ENCODE results near the gene THSD7B. TPM values are rescaled to one million over a fixed set of nuclear protein-coding genes. Genes with fewer than 3 reads are reported as not detected.

THSD7B gene
- total RNA-seq, 5 donors from 2014 or later (not counting 1 experiment from before 2014, with no cell fraction given): not detected

GRCh38 chr2:137444970-137445369 lies 679.6 kb downstream of the THSD7B start:
- no peak for ATAC-seq (replicated peaks in 1 of 4)
- Histone ChIP-seq H3K36me3 (ENCODE audit: control insufficient read depth in 2 of 2, extremely low read depth in 1 of 2, insufficient read depth in 1 of 2, low read length in 1 of 2) (no peaks in the 10 kb centered on the region), H3K4me1 (ENCODE audit: control insufficient read depth in 1 of 2, extremely low read depth in 1 of 2, insufficient read depth in 2 of 2, low read length in 2 of 2) (no peaks in the 10 kb centered on the region), H3K4me3 (ENCODE audit: control insufficient read depth in 1 of 2, extremely low read depth in 1 of 2, low read length in 1 of 2) (no peak overlapping the region), H3K9me3 (no peaks in the 10 kb centered on the region), H3K27ac (ENCODE audit: low read length) (no peak overlapping the region), H3K27me3 (replicated peaks in 1 of 2; ENCODE audit: control insufficient read depth in 2 of 2, extremely low read depth in 1 of 2, insufficient read depth in 2 of 2, low read length in 1 of 2) (no peaks in the 10 kb centered on the region)
- POLR2A ChIA-PET: no interaction called here
- H3K9me3 Mint-ChIP-seq: peaks cover 0 to 17% (median 12%) of the 10 kb centered on the region in 3 donors
- DNase-seq: no peak
- H3K36me3 Mint-ChIP-seq: no peaks in the 10 kb centered on the region
- no peaks in the 10 kb centered on the region for H3K4me1 Mint-ChIP-seq
- H3K4me3 Mint-ChIP-seq: no peak overlapping the region
- whole genome bisulfite sequencing (ENCODE audit: insufficient coverage): no CpG with 5 or more reads among the region's 1 CpG
- H3K27ac Mint-ChIP-seq: no peak overlapping the region
- CTCF ChIA-PET: no interaction called here
- H3K27me3 Mint-ChIP-seq: no peaks in the 10 kb centered on the region

DNA sequence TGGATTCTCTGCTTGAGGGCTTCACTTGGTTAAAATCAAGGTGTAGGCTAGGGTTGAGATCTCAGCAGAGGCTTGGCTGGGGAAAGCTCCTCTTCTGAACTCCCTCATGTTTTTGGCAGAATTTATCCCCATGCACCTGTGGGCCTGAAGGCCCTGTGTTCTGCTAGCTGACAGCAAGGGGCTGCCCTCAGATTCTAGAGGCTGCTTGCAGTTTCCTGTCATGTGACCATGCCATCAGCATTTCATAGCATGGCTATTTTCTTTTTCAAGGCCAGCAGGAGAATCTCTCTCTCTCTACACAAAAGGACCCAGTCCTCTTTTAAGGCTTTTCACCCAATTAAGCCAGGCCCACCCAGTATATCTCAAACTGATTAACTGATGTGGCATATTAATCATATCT lies 684.1 kb downstream of the THSD7B start:
- no peaks in the 10 kb centered on the region for H3K27me3 Mint-ChIP-seq
- no peak overlapping the region for H3K27ac ChIP-seq (ENCODE audit: low read length)
- ATAC-seq (replicated peaks in 1 of 4): no peak
- no peak for DNase-seq
- no peaks in the 10 kb centered on the region for H3K36me3 ChIP-seq (ENCODE audit: control insufficient read depth in 2 of 2, extremely low read depth in 1 of 2, insufficient read depth in 1 of 2, low read length in 1 of 2)
- no peak overlapping the region for H3K4me3 ChIP-seq (ENCODE audit: control insufficient read depth in 1 of 2, extremely low read depth in 1 of 2, low read length in 1 of 2)
- no peaks in the 10 kb centered on the region for H3K4me1 ChIP-seq (ENCODE audit: control insufficient read depth in 1 of 2, extremely low read depth in 1 of 2, insufficient read depth in 2 of 2, low read length in 2 of 2)
- POLR2A ChIA-PET: interaction anchor here in 1 of 2 donors (0.6 kb wide), 1 partner anchor 548 kb away, joined by 3 read pairs; no protein-coding TSS in a partner anchor
- H3K4me1 Mint-ChIP-seq: no peaks in the 10 kb centered on the region
- H3K27ac Mint-ChIP-seq: no peak overlapping the region
- H3K9me3 ChIP-seq: no peaks in the 10 kb centered on the region
- H3K27me3 ChIP-seq (replicated peaks in 1 of 2; ENCODE audit: control insufficient read depth in 2 of 2, extremely low read depth in 1 of 2, insufficient read depth in 2 of 2, low read length in 1 of 2): no peaks in the 10 kb centered on the region
- CTCF ChIA-PET: no interaction called here
- H3K36me3 Mint-ChIP-seq: no peaks in the 10 kb centered on the region
- no peak overlapping the region for H3K4me3 Mint-ChIP-seq
- H3K9me3 Mint-ChIP-seq: peaks cover 0 to 17% (median 17%) of the 10 kb centered on the region in 3 donors

- ATAC-seq (replicated peaks in 1 of 4) (no peak), DNase-seq (no peak)
- H3K4me1 Mint-ChIP-seq: no peaks in the 10 kb centered on the region
- H3K36me3 ChIP-seq (ENCODE audit: control insufficient read depth in 2 of 2, extremely low read depth in 1 of 2, insufficient read depth in 1 of 2, low read length in 1 of 2): no peaks in the 10 kb centered on the region
- peaks cover 0 to 3% of the 10 kb centered on the region in 2 donors for H3K27me3 Mint-ChIP-seq
- H3K4me3 Mint-ChIP-seq: no peak overlapping the region
- WGBS (ENCODE audit: insufficient coverage): no CpG with 5 or more reads among the region's 2 CpGs
- POLR2A ChIA-PET: no interaction called here
- CTCF ChIA-PET: no interaction called here
- H3K27ac Mint-ChIP-seq: no peak overlapping the region
- H3K9me3 ChIP-seq: no peaks in the 10 kb centered on the region
- H3K4me1 ChIP-seq (ENCODE audit: control insufficient read depth in 1 of 2, extremely low read depth in 1 of 2, insufficient read depth in 2 of 2, low read length in 2 of 2): no peaks in the 10 kb centered on the region
- H3K36me3 Mint-ChIP-seq: no peaks in the 10 kb centered on the region
- H3K27ac ChIP-seq (ENCODE audit: low read length): no peak overlapping the region
- no peaks in the 10 kb centered on the region for H3K27me3 ChIP-seq (replicated peaks in 1 of 2; ENCODE audit: control insufficient read depth in 2 of 2, extremely low read depth in 1 of 2, insufficient read depth in 2 of 2, low read length in 1 of 2)
- no peak overlapping the region for H3K4me3 ChIP-seq (ENCODE audit: control insufficient read depth in 1 of 2, extremely low read depth in 1 of 2, low read length in 1 of 2)
- peaks cover 0 to 5% (median 5%) of the 10 kb centered on the region in 3 donors for H3K9me3 Mint-ChIP-seq
Observed at GRCh38 chr2:137454886-137455285, 689.5 kb downstream of the THSD7B start.

GRCh38 chr2:137467246-137467862 lies 702.0 kb downstream of the THSD7B start:
- POLR2A ChIA-PET: no interaction called here
- 30% methylated on average over 1 of the region's 3 CpGs for whole genome bisulfite sequencing (ENCODE audit: insufficient coverage)

GRCh38 chr2:137493261-137493660 lies 727.9 kb downstream of the THSD7B start:
- Mint-ChIP-seq H3K4me1 (no peaks in the 10 kb centered on the region), H3K27me3 (no peaks in the 10 kb centered on the region), H3K27ac (no peak overlapping the region), H3K36me3 (no peaks in the 10 kb centered on the region), H3K9me3 (peaks cover 6 to 7% (median 6%) of the 10 kb centered on the region in 3 donors), H3K4me3 (no peak overlapping the region)
- WGBS (ENCODE audit: insufficient coverage): no CpG with 5 or more reads among the region's 5 CpGs
- CTCF ChIA-PET: no interaction called here
- H3K27me3 ChIP-seq (replicated peaks in 1 of 2; ENCODE audit: control insufficient read depth in 2 of 2, extremely low read depth in 1 of 2, insufficient read depth in 2 of 2, low read length in 1 of 2): no peaks in the 10 kb centered on the region
- no peak for DNase-seq
- no peaks in the 10 kb centered on the region for H3K4me1 ChIP-seq (ENCODE audit: control insufficient read depth in 1 of 2, extremely low read depth in 1 of 2, insufficient read depth in 2 of 2, low read length in 2 of 2)
- H3K36me3 ChIP-seq (ENCODE audit: control insufficient read depth in 2 of 2, extremely low read depth in 1 of 2, insufficient read depth in 1 of 2, low read length in 1 of 2): no peaks in the 10 kb centered on the region
- no peak overlapping the region for H3K4me3 ChIP-seq (ENCODE audit: control insufficient read depth in 1 of 2, extremely low read depth in 1 of 2, low read length in 1 of 2)
- H3K27ac ChIP-seq (ENCODE audit: low read length): no peak overlapping the region
- H3K9me3 ChIP-seq: no peaks in the 10 kb centered on the region
- POLR2A ChIA-PET: no interaction called here
- no peak for ATAC-seq (replicated peaks in 1 of 4)

More at GRCh38 chr2:137467246-137467862, 702.0 kb downstream of the THSD7B start:
- Mint-ChIP-seq H3K9me3 (peaks cover 0 to 3% (median 2%) of the 10 kb centered on the region in 3 donors), H3K36me3 (no peaks in the 10 kb centered on the region), H3K27me3 (no peaks in the 10 kb centered on the region), H3K27ac (no peak overlapping the region), H3K4me1 (no peaks in the 10 kb centered on the region), H3K4me3 (no peak overlapping the region)
- DNase-seq (peak in 1 of 35 experiments; percentile 0), ATAC-seq (replicated peaks in 1 of 4) (no peak)
- Histone ChIP-seq H3K27me3 (replicated peaks in 1 of 2; ENCODE audit: control insufficient read depth in 2 of 2, extremely low read depth in 1 of 2, insufficient read depth in 2 of 2, low read length in 1 of 2) (no peaks in the 10 kb centered on the region), H3K4me1 (ENCODE audit: control insufficient read depth in 1 of 2, extremely low read depth in 1 of 2, insufficient read depth in 2 of 2, low read length in 2 of 2) (no peaks in the 10 kb centered on the region), H3K36me3 (ENCODE audit: control insufficient read depth in 2 of 2, extremely low read depth in 1 of 2, insufficient read depth in 1 of 2, low read length in 1 of 2) (no peaks in the 10 kb centered on the region), H3K9me3 (no peaks in the 10 kb centered on the region), H3K4me3 (ENCODE audit: control insufficient read depth in 1 of 2, extremely low read depth in 1 of 2, low read length in 1 of 2) (no peak overlapping the region), H3K27ac (ENCODE audit: low read length) (no peak overlapping the region)
- CTCF ChIA-PET: no interaction called here

DNA sequence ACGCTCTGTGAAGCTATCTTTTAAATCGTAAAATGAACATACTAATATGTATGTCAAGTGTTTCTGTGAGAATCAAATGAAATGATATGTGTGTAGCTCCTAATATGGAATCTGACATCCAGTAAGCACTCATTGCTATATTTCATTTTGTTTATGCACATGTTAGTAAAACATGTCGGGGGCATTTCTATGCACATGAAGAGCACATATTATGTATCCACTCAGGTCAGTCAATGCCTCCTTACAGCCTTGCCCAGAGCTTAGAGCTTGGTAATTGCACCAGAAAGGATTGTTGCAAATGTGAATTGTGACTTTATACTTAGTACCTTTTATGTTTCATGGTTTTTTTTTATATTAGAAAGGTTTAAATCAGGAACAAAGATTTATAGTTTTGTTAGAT lies 735.3 kb downstream of the THSD7B start:
- CTCF ChIA-PET: no interaction called here
- Mint-ChIP-seq H3K27ac (no peak overlapping the region), H3K4me3 (no peak overlapping the region), H3K4me1 (no peaks in the 10 kb centered on the region), H3K9me3 (peaks cover 5 to 14% (median 8%) of the 10 kb centered on the region in 3 donors), H3K27me3 (no peaks in the 10 kb centered on the region), H3K36me3 (no peaks in the 10 kb centered on the region)
- no peak for ATAC-seq (replicated peaks in 1 of 4)
- POLR2A ChIA-PET: no interaction called here
- H3K4me3 ChIP-seq (ENCODE audit: control insufficient read depth in 1 of 2, extremely low read depth in 1 of 2, low read length in 1 of 2): no peak overlapping the region
- H3K9me3 ChIP-seq: no peaks in the 10 kb centered on the region
- no peak overlapping the region for H3K27ac ChIP-seq (ENCODE audit: low read length)
- H3K4me1 ChIP-seq (ENCODE audit: control insufficient read depth in 1 of 2, extremely low read depth in 1 of 2, insufficient read depth in 2 of 2, low read length in 2 of 2): no peaks in the 10 kb centered on the region
- WGBS (ENCODE audit: insufficient coverage): no CpG with 5 or more reads among the region's 3 CpGs
- no peaks in the 10 kb centered on the region for H3K36me3 ChIP-seq (ENCODE audit: control insufficient read depth in 2 of 2, extremely low read depth in 1 of 2, insufficient read depth in 1 of 2, low read length in 1 of 2)
- DNase-seq: no peak
- no peaks in the 10 kb centered on the region for H3K27me3 ChIP-seq (replicated peaks in 1 of 2; ENCODE audit: control insufficient read depth in 2 of 2, extremely low read depth in 1 of 2, insufficient read depth in 2 of 2, low read length in 1 of 2)

DNA sequence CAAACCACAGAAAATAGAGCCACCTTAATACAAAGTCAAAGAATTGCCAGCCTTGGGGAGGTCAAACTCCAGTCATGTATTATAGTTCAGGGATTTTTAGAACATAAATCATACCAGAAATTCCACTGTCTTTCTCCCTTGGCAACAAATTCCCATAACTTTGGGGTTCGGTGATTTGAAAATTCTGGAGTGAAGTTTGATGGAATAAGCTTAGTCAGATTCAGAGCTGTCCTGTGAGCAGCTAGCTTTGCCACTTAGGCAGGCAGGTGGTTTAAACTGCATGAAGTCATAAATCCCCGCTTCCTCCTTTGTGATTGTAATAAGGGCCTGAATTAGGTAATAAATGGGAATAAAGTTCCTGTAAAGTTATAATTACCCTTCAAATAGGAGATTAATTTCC lies 741.9 kb downstream of the THSD7B start:
- ATAC-seq (replicated peaks in 1 of 4) (no peak), DNase-seq (no peak)
- Mint-ChIP-seq H3K36me3 (no peaks in the 10 kb centered on the region), H3K27me3 (no peaks in the 10 kb centered on the region), H3K9me3 (peaks cover 0 to 5% (median 2%) of the 10 kb centered on the region in 3 donors), H3K4me3 (no peak overlapping the region), H3K4me1 (no peaks in the 10 kb centered on the region), H3K27ac (no peak overlapping the region)
- ChIA-PET CTCF (no interaction called here), POLR2A (no interaction called here)
- no peak overlapping the region for H3K4me3 ChIP-seq (ENCODE audit: control insufficient read depth in 1 of 2, extremely low read depth in 1 of 2, low read length in 1 of 2)
- H3K27me3 ChIP-seq (replicated peaks in 1 of 2; ENCODE audit: control insufficient read depth in 2 of 2, extremely low read depth in 1 of 2, insufficient read depth in 2 of 2, low read length in 1 of 2): no peaks in the 10 kb centered on the region
- H3K4me1 ChIP-seq (ENCODE audit: control insufficient read depth in 1 of 2, extremely low read depth in 1 of 2, insufficient read depth in 2 of 2, low read length in 2 of 2): no peaks in the 10 kb centered on the region
- H3K9me3 ChIP-seq: no peaks in the 10 kb centered on the region
- no CpG with 5 or more reads among the region's 2 CpGs for WGBS (ENCODE audit: insufficient coverage)
- no peak overlapping the region for H3K27ac ChIP-seq (ENCODE audit: low read length)
- H3K36me3 ChIP-seq (ENCODE audit: control insufficient read depth in 2 of 2, extremely low read depth in 1 of 2, insufficient read depth in 1 of 2, low read length in 1 of 2): no peaks in the 10 kb centered on the region
